ENCODE measurements around the gene FCER1G.

FCER1G gene

DNA sequence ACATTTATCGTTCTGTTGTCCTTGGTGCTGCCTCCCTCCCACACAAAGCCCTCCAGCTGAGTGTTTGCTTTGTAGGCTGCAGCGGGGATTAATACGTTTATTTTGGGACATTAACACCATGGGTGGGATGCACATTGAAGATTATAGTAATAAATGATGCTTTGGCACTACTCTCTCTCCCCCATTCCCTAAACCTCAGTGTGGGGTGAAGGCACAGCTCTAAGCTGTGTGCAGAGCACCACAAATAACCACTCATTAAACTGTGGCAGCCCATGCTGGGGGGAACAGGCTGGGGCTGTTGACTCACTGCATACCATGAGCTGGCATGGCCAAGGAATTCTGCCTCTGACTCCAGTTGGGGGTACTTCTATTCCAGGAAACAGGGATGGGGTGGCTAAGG is 51.1 kb downstream of the FCER1G start:
- no peak for DNase-seq (ENCODE audit: low read depth in 3 of 3)

DNA sequence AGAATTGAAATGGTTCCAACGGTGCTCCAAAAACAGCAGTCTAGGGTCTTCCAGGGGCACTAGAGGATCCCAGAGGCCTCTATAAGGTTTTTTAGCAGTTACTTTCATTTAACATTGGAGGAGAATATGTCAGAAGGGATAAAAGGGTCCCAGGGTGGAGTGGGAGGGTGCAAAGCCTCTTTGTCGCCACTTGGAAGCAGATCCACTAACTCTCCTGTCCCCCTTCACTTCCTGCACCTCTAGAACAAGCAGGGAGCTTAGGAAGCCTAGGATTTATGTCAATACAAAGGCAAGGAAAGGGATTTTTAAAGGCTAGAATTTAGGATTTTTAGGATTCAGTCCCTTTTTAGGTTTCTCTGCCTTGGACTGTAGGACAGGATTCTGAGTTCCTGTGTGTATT is 51.7 kb downstream of the FCER1G start:
- no peak for DNase-seq (ENCODE audit: low read depth in 3 of 3)

DNA sequence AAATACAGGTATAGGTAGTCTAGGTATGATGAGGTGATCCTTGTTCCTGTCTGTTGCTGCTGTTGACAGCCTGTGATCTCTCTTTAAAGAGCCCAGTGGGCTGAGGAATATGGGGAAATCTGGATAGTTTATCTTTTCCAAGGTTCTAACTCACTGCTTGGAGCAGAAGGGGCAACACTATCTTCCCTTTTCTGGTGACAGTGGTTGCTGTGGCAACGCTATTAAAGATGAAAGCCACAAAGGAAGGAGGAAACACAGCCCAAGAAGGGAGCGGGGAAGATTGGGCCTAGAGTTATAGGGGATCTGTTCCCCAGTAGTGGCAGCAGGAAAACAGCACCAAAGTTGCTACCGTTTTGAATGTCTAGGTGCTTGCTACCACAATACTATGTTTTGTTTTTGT is 52.2 kb downstream of the FCER1G start:
- no peak for DNase-seq (ENCODE audit: low read depth in 3 of 3)
